K562 (cell line): ENCODE results near the gene CAPN2. TPM values are rescaled to one million over a fixed set of nuclear protein-coding genes. Genes with fewer than 3 reads are reported as not detected.
A peak's percentile ranks its signal among the peaks of the same experiment; 100 is the strongest.

Experiments used
- ATAC-seq: fragments of 200-7000 bp; cut with Tn5 transposase; 3 replicates; pipeline ENCODE4 v1.9.1; 2020; ENCODE audit warnings: moderate library complexity
- BruUV-seq: library from RNA; stranded (reverse); fragments of 400-500 nt; replicated peaks from 2 replicates; lab custom pipeline; 2021; lab: Mats Ljungman, UMichigan
- CTCF ChIA-PET: fragments of 300-600 bp; formaldehyde crosslinking; extraction: SDS; loops from one replicate; lab custom pipeline; 2021; ENCODE audit warnings: low intra/inter-chr PET ratio; lab: Yijun Ruan, JAX
- POLR2A ChIA-PET: fragments of 300-600, 350-650 bp; sonication (Branson Sonifier 250); formaldehyde crosslinking; extraction: SDS; loops from one replicate; lab custom pipeline; 2021; ENCODE audit warnings: antibody characterized with exemption, inconsistent platforms; lab: Yijun Ruan, JAX
- DNase-seq, 4 experiments: peaks; one replicate each; pipeline versions ENCODE4 v3.0.0 to v3.0.0-alpha.2; 2011 to 2018; ENCODE audit warnings: low spot score in 3 of 4, mixed read lengths in 3 of 4; ENCODE audit errors: extremely low read depth in 1 of 4
- FAIRE-seq: peaks from 2 replicates; lab custom pipeline; 2011; peaks lifted over from hg19 to GRCh38; lab: Jason Lieb, UNC
- H2AFZ ChIP-seq: 2 replicates; pipeline ENCODE4 v1.6.0; 2011; ENCODE audit warnings: low read depth, low read length, control low read depth, inconsistent platforms
- H3K27ac ChIP-seq: fragments of 200-600 bp; 3 replicates; pipeline ENCODE4 v1.8.0; 2011; ENCODE audit warnings: low read depth, mild to moderate bottlenecking, control low read depth, inconsistent platforms, low read length, moderate library complexity, mixed read lengths; ENCODE audit errors: extremely low read depth
- H3K27me3 ChIP-seq, 2 experiments: fragments of 300-600 bp in 1 of 2; 2 replicates in 1 of 2; 3 replicates in 1 of 2; pipeline versions ENCODE4 v1.6.0 to v1.8.0; 2011; ENCODE audit warnings: inconsistent platforms in 2 of 2, low read length in 2 of 2, mild to moderate bottlenecking in 1 of 2, mixed read lengths in 1 of 2, moderate library complexity in 1 of 2; ENCODE audit not compliant: control insufficient read depth in 2 of 2, insufficient read depth in 2 of 2
- H3K36me3 ChIP-seq: fragments of 300-600 bp; 3 replicates; pipeline ENCODE4 v1.8.0; 2011; ENCODE audit warnings: mild to moderate bottlenecking, low read length, inconsistent platforms; ENCODE audit not compliant: control insufficient read depth, insufficient read depth
- H3K4me1 ChIP-seq, 2 experiments: fragments of 200-600 bp in 1 of 2; replicated peaks in 1 of 2; 2 replicates in 1 of 2; 3 replicates in 1 of 2; pipeline versions ENCODE4 v1.5.1 to v1.8.0; 2011; ENCODE audit warnings: inconsistent platforms in 2 of 2, low read length in 2 of 2, mild to moderate bottlenecking in 1 of 2, mixed read lengths in 1 of 2, moderate library complexity in 1 of 2; ENCODE audit not compliant: control insufficient read depth in 2 of 2, insufficient read depth in 2 of 2
- H3K4me2 ChIP-seq: 2 replicates; pipeline ENCODE4 v1.6.1; 2011; ENCODE audit warnings: low read length, control low read depth, inconsistent platforms, mixed read lengths; ENCODE audit not compliant: insufficient read depth
- H3K4me3 ChIP-seq: fragments of 200-600 bp; sonication (generic), shearing (Covaris generic); 2 replicates; pipeline ENCODE4 v1.5.1; 2016; ENCODE audit warnings: control low read depth, inconsistent platforms
- H3K79me2 ChIP-seq: fragments of 200-600 bp; 3 replicates; pipeline ENCODE4 v1.8.0; 2011; ENCODE audit warnings: low read length, inconsistent platforms; ENCODE audit not compliant: control insufficient read depth, insufficient read depth
- H3K9ac ChIP-seq, 2 experiments: 2 replicates each; pipeline versions ENCODE4 v1.6.0 to v1.6.1; 2011; ENCODE audit warnings: low read depth in 2 of 2, low read length in 2 of 2, control low read depth in 1 of 2, inconsistent platforms in 1 of 2, mild to moderate bottlenecking in 1 of 2, mixed read lengths in 1 of 2; ENCODE audit not compliant: insufficient read depth in 1 of 2
- H3K9me1 ChIP-seq: one replicate; pipeline ENCODE4 v1.6.0; 2011; ENCODE audit warnings: inconsistent platforms, mild to moderate bottlenecking, low read length, moderate library complexity; ENCODE audit not compliant: control insufficient read depth, insufficient read depth
- H3K9me3 ChIP-seq: replicated peaks from 2 replicates; pipeline ENCODE4 v1.5.1; 2011; ENCODE audit warnings: low read depth, low read length, inconsistent platforms; ENCODE audit not compliant: control insufficient read depth, insufficient read depth
- H4K20me1 ChIP-seq: replicated peaks from 2 replicates; pipeline ENCODE4 v1.6.1; 2011; ENCODE audit warnings: low read length, inconsistent platforms, mixed read lengths; ENCODE audit not compliant: control insufficient read depth, insufficient read depth
- BRD9 ChIP-seq: fragments of 450-650 bp; IDR thresholded peaks from 2 replicates; pipeline ENCODE4 v1.6.1; 2018; ENCODE audit warnings: low read depth; ENCODE audit not compliant: partially characterized antibody
- CHD4 ChIP-seq: fragments of 200-600 bp; sonication (generic); IDR thresholded peaks from 3 replicates; pipeline ENCODE4 v1.6.1; 2012; ENCODE audit warnings: low read depth, mild to moderate bottlenecking, mixed read lengths, low read length, inconsistent platforms; ENCODE audit not compliant: insufficient read depth, insufficient replicate concordance, poor library complexity, severe bottlenecking
- CXXC5 ChIP-seq: fragments of 250-450 bp; sonication (Bioruptor Pico); IDR thresholded peaks from 2 replicates; pipeline ENCODE4 v1.8.0; 2022; ENCODE audit warnings: inconsistent platforms, mild to moderate bottlenecking, moderate library complexity
- HDAC1 ChIP-seq, 2 experiments: fragments of 450-650 bp; IDR thresholded peaks; 2 replicates each; pipeline ENCODE4 v1.6.1; 2016 to 2017; ENCODE audit warnings: inconsistent platforms in 1 of 2, mild to moderate bottlenecking in 1 of 2, moderate library complexity in 1 of 2
- ILK ChIP-seq: fragments of 450-650 bp; IDR thresholded peaks from 2 replicates; pipeline ENCODE4 v1.6.1; 2016; ENCODE audit warnings: missing genetic modification characterization, low read depth, mild to moderate bottlenecking, missing compliant biosample characterization, moderate library complexity, borderline replicate concordance
- KDM4B ChIP-seq, 2 experiments: fragments of 450-650 bp in 1 of 2; sonication (generic) in 1 of 2; IDR thresholded peaks; 2 replicates each; pipeline ENCODE4 v1.6.1; 2016 to 2017; ENCODE audit warnings: borderline replicate concordance in 2 of 2, antibody characterized with exemption in 1 of 2, low read depth in 1 of 2, mild to moderate bottlenecking in 1 of 2
- KLF16 ChIP-seq: IDR thresholded peaks from 2 replicates; pipeline ENCODE4 v1.6.1; 2016; ENCODE audit warnings: antibody characterized with exemption
- MAFK ChIP-seq: IDR thresholded peaks from 2 replicates; pipeline ENCODE4 v1.6.1; 2011; ENCODE audit warnings: low read length, improper control_type of control experiment
- PRPF4 ChIP-seq: fragments of 200-400 bp; formaldehyde crosslinking; IDR thresholded peaks from one replicate; pipeline ENCODE4 v1.6.1; 2017; ENCODE audit warnings: low read length, low read depth, mild to moderate bottlenecking; ENCODE audit not compliant: insufficient read depth, poor library complexity, severe bottlenecking
- THRAP3 ChIP-seq: fragments of 450-650 bp; IDR thresholded peaks from 2 replicates; pipeline ENCODE4 v1.6.1; 2016; ENCODE audit warnings: mild to moderate bottlenecking, inconsistent platforms, borderline replicate concordance
- ZBTB17 ChIP-seq: fragments of 450-650 bp; formaldehyde crosslinking; IDR thresholded peaks from 2 replicates; pipeline ENCODE4 v1.4.0; 2020; ENCODE audit warnings: mild to moderate bottlenecking
- WGBS: fragments of 100-300 bp; shearing (Covaris generic); methylation state at CpG from one replicate; pipeline ENCODE4 v1.1.6; 2016; ENCODE audit warnings: low coverage, mixed read lengths; ENCODE audit not compliant: insufficient coverage; ENCODE audit errors: missing lambda C conversion rate; 5-methylcytosine and 5-hydroxymethylcytosine counted together
- in situ Hi-C: fragments of 300-500 bp; cut with MboI; formaldehyde crosslinking; loops from 4 replicates; pipeline ENCODE4 v1.15.0; 2018; ENCODE audit warnings: inconsistent platforms, mixed read lengths
- intact Hi-C: fragments of 100-400 bp; cut with micrococcal nuclease; formaldehyde crosslinking; loops from 2 replicates; pipeline ENCODE4 v1.14.2; 2022
- polyA plus RNA-seq, 8 experiments: library from polyadenylated mRNA; depleted of rRNA in 4 of 8; stranded (reverse) in 5 of 8; unstranded in 3 of 8; fragments of >200 nt; fragmentation: Nextera tagmentation in 2 of 8; fragmentation: Illumina TruSeq in 1 of 8; extraction: Ambion mirVana in 2 of 8; extraction: Trizol in 1 of 8; gene quantifications; 2 replicates each; pipeline versions ENCODE4 v1.2.1 to v1.2.3, GENCODE V29; 2011 to 2014; ENCODE audit warnings: inconsistent platforms in 1 of 8, missing spikeins in 1 of 8
- total RNA-seq, 7 experiments: library from RNA; depleted of rRNA in 6 of 7; stranded (reverse); fragments of >200 nt in 6 of 7; fragmentation: Illumina TruSeq in 2 of 7; extraction: Trizol in 2 of 7; gene quantifications; 2 replicates each; pipeline versions ENCODE4 v1.2.1 to v1.2.3, GENCODE V29; 2011 to 2021; ENCODE audit warnings: low replicate concordance in 1 of 7

CAPN2 gene
- total and polyA plus RNA-seq, 9 of the 15 experiments (the other 6 are each of a cell fraction or from before 2014, with no cell fraction given), result 24.6 to 157 (median 101) TPM

DNA sequence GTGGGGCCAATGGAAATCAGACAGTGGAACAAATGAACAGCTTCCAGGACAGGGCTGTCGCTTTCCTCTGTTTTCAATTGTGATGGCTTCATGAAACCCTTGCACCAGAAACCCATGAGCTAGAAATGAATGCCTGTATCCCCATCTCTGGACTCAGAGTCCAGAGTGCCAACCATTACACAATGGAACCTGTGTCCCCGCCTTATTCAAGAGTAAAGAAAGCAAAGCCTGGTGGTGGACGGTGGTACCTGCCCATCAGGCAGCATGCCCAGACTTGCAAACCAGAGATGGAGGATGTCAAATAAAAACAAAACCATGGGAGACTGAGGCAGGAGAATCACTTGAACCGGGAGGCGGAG lies 4.4 kb upstream of the CAPN2 start:
- no TSS peak for BruUV-seq
- peaks cover 43 to 56% of the 10 kb centered on the region in 2 experiments for H3K4me1 ChIP-seq
- H3K79me2 ChIP-seq, result peaks cover 6% of the 10 kb centered on the region

More for the DNA sequence above, 4.4 kb upstream of the CAPN2 start:
- H3K9me3 ChIP-seq, result no peaks in the 10 kb centered on the region
- H3K36me3 ChIP-seq, result no peaks in the 10 kb centered on the region
- no peaks in the 10 kb centered on the region for H4K20me1 ChIP-seq
- POLR2A ChIA-PET, result interaction anchor here (0.6 to 0.8 kb wide), 4 partner anchors 15 to 659 kb away, joined by 3 to 4 read pairs (median 3); no protein-coding TSS in a partner anchor
- H3K27ac ChIP-seq, result no peak overlapping the region; the same call in 2 of the 3 replicates
- in situ Hi-C loops, result loop anchor here (25.0 kb wide), 1 partner anchor 204 kb away; no protein-coding TSS in a partner anchor
- WGBS, result 60% methylated on average over 5 of the region's 5 CpGs
- H2AFZ ChIP-seq, result peak overlapping the region; percentile 78
- CTCF ChIA-PET, result no interaction called here
- DNase-seq (no peak), ATAC-seq (no peak)
- H3K4me3 ChIP-seq, result no peak overlapping the region
- no peaks in the 10 kb centered on the region for H3K9me1 ChIP-seq
- H3K9ac ChIP-seq, result peak overlapping the region; percentile 47 to 53; a peak in 2 of 4 replicates
- H3K27me3 ChIP-seq, result no peaks in the 10 kb centered on the region
- peak overlapping the region; percentile 73 for H3K4me2 ChIP-seq
- intact Hi-C loops, result loop anchor here (5.0 to 10.0 kb wide), 2 partner anchors 84 to 1217 kb away; partner anchors contain the start of gene DNAH14
- TF ChIP-seq PRPF4, result no peak
- TF ChIP-seq ILK (tag), result no peak
- no peak for TF ChIP-seq CXXC5 (CRISPR knock-in tag)
- TF ChIP-seq BRD9, result no peak
- TF ChIP-seq KLF16, result no peak
- no peak for TF ChIP-seq MAFK
- TF ChIP-seq ZBTB17 (CRISPR knock-in tag), result no peak
- TF ChIP-seq CHD4, result no peak
- TF ChIP-seq HDAC1 (IDR thresholded peaks at IDR 0.05), result no peak
- TF ChIP-seq THRAP3, result no peak
- no peak for TF ChIP-seq KDM4B (IDR thresholded peaks at IDR 0.05; ENCODE audit: borderline replicate concordance in 2 of 2, low read depth in 1 of 2)
- TF ChIP-seq, all 486 proteins: peak for 0
- FAIRE-seq, result no peak
